ENCODE measurements around the gene SCYGR2. TPM values are rescaled to one million over a fixed set of nuclear protein-coding genes. Genes with fewer than 3 reads are reported as not detected.

Gene SCYGR2
- total and polyA plus RNA-seq, 2 donors (not counting 3 experiments of a cell fraction or from before 2014, with no cell fraction given), result not detected

- FAIRE-seq (no peak), DNase-seq (ENCODE audit: low read depth, low spot score) (no peak)
- intact Hi-C loops (cut with micrococcal nuclease), result no loop called here
- ChIA-PET CTCF (no interaction called here), POLR2A (no interaction called here)
- Histone ChIP-seq H3K4me2 (ENCODE audit: insufficient read depth, low read length) (no peak overlapping the region), H3K27ac (ENCODE audit: insufficient read depth, low read depth, low read length) (no peak overlapping the region), H2AFZ (ENCODE audit: low read depth, low read length) (no peak overlapping the region), H3K36me3 (ENCODE audit: control insufficient read depth in 2 of 2, extremely low read depth in 1 of 2, insufficient read depth in 2 of 2, low read length in 2 of 2) (no peaks in the 10 kb centered on the region), H3K9me1 (replicated peaks; ENCODE audit: control insufficient read depth, extremely low read depth, insufficient read depth, low read length) (no peaks in the 10 kb centered on the region), H3K4me1 (ENCODE audit: control insufficient read depth, extremely low read depth, insufficient read depth, low read length) (no peaks in the 10 kb centered on the region), H3K9ac (replicated peaks; ENCODE audit: extremely low read depth, insufficient read depth, low read length) (no peak overlapping the region), H3K27me3 (ENCODE audit: control insufficient read depth in 2 of 2, insufficient read depth in 2 of 2, low read length in 2 of 2) (peaks cover 2 to 3% of the 10 kb centered on the region in 2 experiments), H4K20me1 (replicated peaks; ENCODE audit: control insufficient read depth, extremely low read depth, insufficient read depth, low read length) (no peaks in the 10 kb centered on the region), H3K79me2 (ENCODE audit: control insufficient read depth, insufficient read depth, low read length) (no peaks in the 10 kb centered on the region), H3K4me3 (replicated peaks in 1 of 3; ENCODE audit: insufficient read depth in 1 of 3, low read depth in 1 of 3, low read length in 3 of 3) (no peak overlapping the region), H3K9me3 (replicated peaks; ENCODE audit: control insufficient read depth, insufficient read depth, low read length) (no peaks in the 10 kb centered on the region)
- TF ChIP-seq EZH2 (IDR thresholded peaks at IDR 0.05; ENCODE audit: borderline replicate concordance, low read depth, low read length, severe bottlenecking) (no peak), GATA2 (IDR thresholded peaks at IDR 0.05; ENCODE audit: insufficient read depth, insufficient read length, low read depth, low read length) (no peak), FOS (IDR thresholded peaks at IDR 0.05; ENCODE audit: borderline replicate concordance, insufficient read depth, low read length) (no peak), JUN (IDR thresholded peaks at IDR 0.05; ENCODE audit: borderline replicate concordance, insufficient read depth, insufficient read length, low read depth) (no peak), POLR2A (IDR thresholded peaks at IDR 0.05; ENCODE audit: low read depth, low read length) (no peak), MAX (IDR thresholded peaks at IDR 0.05; ENCODE audit: insufficient read depth, insufficient read length) (no peak), POLR2AphosphoS5 (IDR thresholded peaks at IDR 0.05; ENCODE audit: insufficient read depth, low read depth, low read length) (no peak), CTCF (IDR thresholded peaks at IDR 0.05; ENCODE audit: extremely low read depth in 1 of 2, insufficient read depth in 1 of 2, low read depth in 1 of 2, low read length in 2 of 2) (no peak), MYC (IDR thresholded peaks at IDR 0.05; ENCODE audit: low read depth, low read length) (no peak)
- no TSS peak for BruUV-seq (replicated peaks)
- dilution Hi-C loops (cut with MboI; ENCODE audit: extremely low pct_ligation_motif_present, low sequenced_read_pairs), result no loop called here
Measured at GRCh38 chr2:227582369-227582768, 16.3 kb upstream of the SCYGR2 start.
